Erythroblast (primary cell): Measurements from ENCODE around the gene NPB.

ENCODE experiments used
- DNase-seq, 2 experiments: peaks; one replicate each; lab custom pipeline; 2025; lab: John Stamatoyannopoulos, UW
- GATA1 ChIP-seq: IDR thresholded peaks from 2 replicates; pipeline ENCODE4 v1.6.1; 2011; ENCODE audit warnings: low read depth, mild to moderate bottlenecking, control low read depth, low read length, moderate library complexity
- POLR2A ChIP-seq: IDR thresholded peaks from 2 replicates; pipeline ENCODE4 v1.6.1; 2011; ENCODE audit warnings: mild to moderate bottlenecking, low read length

The NPB gene

DNA sequence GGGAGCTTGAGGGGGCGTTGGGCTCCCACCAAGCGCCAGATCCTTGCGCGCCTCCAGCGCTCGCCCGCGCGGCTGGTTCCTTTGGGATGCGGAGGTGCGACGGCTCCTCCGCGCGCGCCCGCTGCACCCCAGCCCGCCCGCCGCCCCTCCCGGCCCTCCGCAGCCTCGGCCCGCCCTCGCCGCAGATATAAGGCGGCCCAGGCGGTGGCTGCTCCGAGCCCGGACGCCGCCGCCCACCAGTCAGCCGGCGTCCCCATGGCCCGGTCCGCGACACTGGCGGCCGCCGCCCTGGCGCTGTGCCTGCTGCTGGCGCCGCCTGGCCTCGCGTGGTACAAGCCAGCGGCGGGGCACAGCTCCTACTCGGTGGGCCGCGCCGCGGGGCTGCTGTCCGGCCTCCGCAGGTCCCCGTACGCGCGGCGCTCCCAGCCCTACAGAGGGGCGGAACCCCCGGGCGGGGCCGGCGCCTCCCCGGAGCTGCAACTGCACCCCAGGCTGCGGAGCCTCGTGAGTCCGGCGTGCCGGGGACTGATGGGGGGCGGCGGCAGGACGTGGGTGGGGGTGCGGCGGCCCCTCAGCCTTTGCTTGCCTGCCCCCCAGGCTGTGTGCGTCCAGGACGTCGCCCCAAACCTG, at the start of gene NPB:
NPB (plus strand) TSS at position 216 of the 630 bp plus-strand sequence; CDS start at position 256, 40 bp downstream.
- DNase-seq = peak; percentile 74 to 81
- TF ChIP-seq GATA1 = no peak
- TF ChIP-seq POLR2A = peak; percentile 4

DNA sequence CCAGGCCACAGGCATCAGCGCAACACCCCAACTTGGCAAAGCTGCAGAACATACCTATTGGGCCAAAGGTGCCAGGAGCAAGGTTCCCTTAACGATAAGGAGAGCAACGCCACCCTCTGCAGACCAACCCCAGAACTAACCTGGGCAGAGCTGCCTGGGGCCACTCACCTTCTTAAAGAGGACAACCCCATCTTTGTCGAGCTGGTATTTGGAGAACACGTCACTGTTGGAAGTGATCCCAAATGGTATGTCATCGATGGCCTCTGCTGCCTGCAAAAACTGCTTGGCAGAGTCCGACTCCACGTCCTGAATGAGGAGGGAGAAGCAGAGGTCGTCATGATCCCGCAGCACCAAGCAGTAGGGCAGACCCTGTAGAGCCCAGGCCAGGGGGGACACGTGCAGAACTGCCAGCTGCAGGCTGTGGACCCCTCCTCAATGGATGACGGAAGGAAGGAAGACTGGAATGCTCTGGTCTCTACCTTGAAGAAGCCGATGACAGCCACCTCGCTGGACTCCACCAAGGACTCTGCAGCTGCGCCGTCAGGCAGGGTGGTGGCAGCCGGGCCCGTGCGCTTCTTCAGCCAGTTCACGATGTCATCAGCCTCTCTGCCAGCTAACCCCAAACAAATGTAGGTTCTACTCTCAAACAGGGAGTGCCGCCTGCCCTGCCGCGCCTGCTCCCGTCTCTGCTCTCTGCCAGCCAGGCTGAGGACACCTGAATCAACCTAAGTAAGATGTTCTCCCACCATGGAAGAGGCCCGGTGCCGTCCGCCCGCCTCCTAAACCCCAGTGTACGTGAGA, 46.9 kb upstream of the NPB start:
- no peak for TF ChIP-seq POLR2A
- TF ChIP-seq GATA1 = no peak
- peak in 1 of 2 experiments; percentile 32 for DNase-seq

DNA sequence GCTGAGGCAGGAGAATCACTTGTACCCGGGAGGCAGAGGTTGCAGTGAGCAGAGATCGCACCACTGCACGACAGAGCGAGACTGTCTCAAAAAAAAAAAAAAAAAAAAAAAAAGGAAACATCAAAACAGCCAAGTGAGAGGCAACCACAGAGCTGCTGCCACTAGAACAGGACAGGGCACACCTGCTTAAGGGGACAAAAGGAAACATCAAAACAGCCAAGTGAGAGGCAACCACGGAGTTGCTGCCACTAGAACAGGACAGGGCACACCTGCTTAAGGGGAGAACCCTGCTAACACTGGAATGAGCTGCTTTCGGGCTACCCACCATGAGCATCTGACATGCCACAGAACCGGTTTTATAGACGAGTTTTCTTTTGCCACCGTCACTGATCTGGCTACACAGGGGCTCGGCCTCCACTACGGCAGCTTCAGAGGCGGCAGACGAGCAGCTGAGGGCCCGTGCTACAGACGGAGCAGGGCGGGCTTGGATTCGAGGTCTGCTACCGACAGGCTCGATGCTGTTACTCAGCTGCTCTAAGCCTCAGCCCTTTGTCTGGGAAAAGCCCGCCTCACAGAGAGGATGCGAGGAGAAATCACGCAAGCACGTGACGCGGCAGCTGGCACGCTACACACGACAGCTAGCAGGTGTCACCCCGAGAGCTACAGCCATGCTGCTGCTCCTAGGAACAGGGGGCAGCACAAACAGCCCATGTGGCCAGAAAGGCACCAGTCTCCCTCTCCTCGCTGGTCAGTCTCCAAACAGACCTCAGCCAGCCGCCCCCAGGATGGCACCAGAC, 43.7 kb upstream of the NPB start:
- no peak for DNase-seq
- no peak for TF ChIP-seq POLR2A
- no peak for TF ChIP-seq GATA1

DNA sequence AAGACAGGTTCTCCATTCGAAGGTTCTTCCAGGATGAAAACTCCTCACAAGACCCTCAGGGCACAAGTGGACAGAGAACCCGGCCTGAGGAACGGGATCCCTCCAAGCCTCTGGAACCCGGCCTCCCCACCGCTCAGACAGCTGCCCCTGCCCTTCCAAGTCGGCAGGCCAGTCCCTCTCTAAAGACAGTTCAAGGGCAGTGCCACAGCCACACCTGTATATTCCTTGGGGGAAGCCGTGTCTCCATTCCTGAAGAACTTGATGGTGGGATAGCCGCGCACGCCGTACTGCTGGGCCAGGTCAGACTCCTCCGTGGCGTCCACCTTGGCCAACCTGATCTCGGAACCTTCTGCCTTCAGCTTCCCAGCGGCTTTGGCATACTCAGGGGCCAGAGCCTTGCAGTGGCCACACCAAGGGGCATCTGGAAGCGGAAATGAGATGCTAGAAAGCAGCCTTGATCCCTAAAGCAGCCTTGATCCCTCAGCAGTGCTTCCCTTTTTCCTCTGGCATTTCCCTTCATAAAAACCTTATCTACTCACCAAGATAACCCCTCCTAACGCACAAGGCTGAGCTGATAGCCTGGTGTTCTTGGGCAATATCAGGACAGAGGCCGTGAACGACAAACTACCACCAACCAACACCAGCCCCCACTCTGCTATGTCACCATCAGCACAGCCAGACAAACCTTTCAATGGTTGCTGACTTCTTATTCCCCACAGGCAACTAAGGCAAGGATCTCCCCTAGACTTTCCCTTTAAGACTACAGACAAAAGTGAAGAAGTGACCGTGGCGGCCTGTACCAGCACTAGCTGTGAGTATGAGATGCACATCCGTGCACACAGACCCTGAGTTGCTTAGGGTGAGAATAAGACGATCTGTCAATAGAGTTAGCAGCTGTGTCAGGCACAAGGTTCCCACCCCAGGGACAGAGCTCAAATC, 42.8 kb upstream of the NPB start:
- DNase-seq = peak; percentile 76 to 83

DNA sequence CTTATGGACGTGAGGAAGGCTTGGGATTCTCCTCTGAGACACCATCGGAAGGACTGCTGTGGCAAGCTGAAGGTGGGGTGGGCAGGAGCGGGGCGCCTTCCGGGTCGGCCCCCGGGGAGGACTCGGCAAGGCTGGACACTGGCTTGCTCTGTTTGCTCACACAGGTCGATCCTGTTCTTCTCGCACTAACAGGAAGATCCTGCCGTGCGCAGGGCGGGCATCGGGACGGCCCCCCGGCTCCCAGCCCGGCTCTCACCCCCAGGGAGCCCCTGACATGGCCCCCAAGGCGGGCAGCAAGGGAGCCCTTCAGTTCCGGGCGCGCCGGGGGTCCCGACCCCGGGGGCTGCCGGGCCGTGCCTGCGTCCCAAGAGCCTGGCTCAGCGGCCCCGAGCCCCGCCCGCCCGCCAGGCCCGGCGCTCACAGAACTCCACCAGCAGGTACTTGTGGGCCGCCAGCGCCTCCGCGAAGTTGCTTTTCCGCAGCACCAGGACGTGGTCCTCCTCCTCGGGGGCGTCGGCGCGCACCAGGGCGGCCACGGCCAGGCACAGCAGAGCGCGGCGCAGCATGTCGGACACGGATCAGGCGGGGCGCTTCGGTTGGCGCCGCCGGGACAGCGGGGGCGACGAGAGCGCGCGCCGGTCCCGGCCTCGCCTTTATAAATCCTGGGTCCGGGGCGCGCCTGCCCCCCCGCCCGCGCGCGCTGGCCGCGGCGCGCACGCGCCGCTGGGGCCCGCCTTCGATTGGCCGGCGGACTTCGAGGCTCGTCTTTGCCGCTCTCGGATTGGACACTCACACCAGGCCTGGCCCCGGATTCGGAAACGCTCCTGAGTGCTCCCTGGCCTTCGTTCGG, 41.9 kb upstream of the NPB start, which contains the start of gene P4HB:
P4HB (minus strand) TSS at position 630 of the 850 bp plus-strand sequence; CDS start at position 566, 64 bp downstream.
- peak in 1 of 2 experiments; percentile 71 for DNase-seq
- TF ChIP-seq GATA1 (no peak), POLR2A (peak; percentile 61)

More for the DNA sequence above, 42.8 kb upstream of the NPB start:
- TF ChIP-seq POLR2A (peak; percentile 22), GATA1 (no peak)

DNA sequence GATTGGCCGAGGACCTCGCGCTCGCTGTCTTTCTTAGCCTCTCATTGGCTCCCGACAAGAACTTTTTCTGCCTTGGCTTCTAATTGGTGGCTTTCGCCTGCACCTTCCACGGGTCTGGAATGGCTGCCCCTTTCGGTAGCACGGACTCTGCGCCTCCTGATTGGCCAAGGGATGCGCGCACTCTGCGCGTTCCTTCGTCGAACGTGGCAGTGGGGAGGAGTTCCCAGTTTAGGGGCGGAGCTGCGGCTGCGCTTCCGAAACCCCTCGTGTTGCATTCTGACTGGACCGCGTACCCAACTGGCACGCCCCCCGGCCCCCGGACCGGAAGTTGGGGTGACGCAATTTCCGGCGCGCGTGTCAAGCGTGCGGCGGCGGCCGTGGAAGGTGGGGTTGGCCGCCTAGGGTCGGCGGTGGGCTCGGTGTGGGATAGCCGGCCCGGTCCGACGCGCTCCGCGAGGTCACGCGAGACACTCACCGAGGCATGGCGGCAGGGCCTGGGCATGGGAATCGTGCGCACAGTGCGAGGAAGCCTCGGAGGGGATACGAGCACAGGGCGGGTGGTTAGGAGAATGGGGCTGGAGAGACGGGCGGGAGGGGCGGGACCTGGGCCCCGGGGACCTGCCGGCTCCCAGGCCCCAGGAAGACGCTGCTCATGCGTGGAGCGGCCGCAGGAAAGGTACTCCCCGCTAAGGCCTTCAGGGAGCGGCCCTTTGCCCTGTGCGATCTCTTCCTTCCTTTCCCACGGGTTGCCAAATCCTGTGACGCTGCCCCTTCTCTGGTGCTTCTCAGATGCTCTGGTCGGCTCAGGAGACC, 41.1 kb upstream of the NPB start:
- TF ChIP-seq POLR2A = peak; percentile 84
- TF ChIP-seq GATA1 = no peak
- peak; percentile 100 for DNase-seq

DNA sequence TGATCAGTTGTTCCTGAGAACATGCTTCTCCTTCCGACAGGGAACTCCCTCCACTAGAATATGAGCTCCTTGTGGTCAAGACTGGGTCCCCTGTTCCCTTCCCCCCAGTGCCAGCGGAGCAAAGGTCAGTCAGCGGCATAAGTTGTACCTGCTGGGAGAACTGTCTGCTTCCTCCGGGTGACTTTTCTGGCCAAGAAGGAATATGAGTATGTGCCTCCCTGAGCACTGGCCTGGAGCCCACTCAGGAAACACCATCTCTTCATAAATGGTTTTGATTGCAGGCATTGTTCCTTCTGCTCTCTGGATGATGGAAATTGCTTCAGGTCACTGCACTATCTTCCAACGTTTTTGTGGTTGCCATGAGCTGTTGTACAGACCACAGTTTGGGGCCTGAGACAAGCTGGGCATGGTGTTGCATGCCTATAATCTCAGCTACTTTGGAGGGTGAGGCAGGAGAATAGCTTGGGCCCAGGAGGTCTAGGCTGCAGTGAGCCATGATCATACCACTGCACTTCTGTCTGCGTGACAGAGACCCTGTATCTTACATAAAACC, 38.8 kb upstream of the NPB start:
- no peak for TF ChIP-seq POLR2A
- TF ChIP-seq GATA1 = no peak
- no peak for DNase-seq

DNA sequence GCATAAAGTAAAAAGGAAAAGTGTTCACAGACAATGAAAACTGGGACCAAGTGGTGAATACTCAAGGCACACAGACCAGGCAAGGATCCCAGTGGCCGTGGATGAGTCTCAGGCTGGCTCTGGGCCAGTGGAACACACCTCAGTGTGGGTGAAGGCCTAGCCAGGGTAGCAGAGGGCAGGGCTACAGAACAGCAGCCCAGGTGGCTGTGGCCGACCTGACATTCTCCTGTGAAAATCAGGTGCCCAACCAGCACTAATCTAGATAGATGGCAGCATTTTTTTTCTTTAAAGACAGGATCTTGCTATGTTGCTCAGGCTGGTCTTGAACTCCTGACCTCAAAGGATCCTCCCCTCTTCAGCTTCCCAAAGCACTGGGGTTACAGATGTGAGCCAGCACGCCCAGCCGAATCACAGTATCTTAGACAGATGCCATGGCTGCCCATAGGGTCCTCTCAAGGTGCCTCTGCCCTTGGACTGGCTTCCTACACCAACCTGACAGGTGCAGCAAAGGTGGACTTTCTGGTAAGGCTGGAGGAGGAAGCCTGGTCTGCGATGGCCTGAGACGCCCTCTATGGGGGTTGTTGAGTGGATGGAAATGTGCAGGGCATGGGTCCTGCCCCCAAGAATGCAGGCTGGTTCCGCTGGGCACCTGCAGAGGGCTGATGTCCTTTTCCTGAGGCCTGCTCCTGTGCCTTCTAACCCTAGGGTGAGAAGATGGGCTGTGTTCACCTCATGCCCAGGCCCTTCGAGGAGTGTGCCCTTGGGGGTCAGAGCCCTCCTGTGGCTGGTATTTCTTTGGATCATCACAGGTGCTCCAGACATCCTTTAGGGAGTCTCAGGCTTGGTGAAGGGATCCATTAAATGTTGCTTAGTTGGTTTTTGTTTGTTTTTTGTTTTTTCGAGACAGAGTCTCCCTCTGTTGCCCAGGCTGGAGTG, 37.9 kb upstream of the NPB start:
- TF ChIP-seq GATA1 (no peak), POLR2A (peak; percentile 19)
- no peak for DNase-seq

DNA sequence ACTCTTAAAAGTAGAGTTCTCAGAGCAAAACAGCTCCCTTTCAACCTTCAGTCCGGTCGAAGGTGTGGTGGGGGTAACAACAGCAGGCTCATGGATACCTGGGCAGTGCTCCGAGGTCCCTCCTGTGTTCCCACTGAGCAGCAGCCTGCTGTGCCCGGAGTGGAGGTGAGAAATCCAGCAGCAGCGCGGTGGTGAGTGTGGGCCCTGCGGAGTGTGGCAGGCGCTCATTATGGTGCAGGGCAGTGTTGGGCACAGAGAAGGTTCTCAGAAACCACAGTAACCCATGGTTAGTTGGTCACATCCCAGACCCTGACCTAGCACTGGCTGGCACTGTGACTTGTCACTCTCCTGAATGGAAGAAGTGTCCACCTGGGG, 36.7 kb upstream of the NPB start:
- DNase-seq = no peak

More for the DNA sequence above, 36.7 kb upstream of the NPB start:
- TF ChIP-seq GATA1 = no peak
- no peak for TF ChIP-seq POLR2A
